ENCODE data around the gene SHISA9. TPM values are rescaled to one million over a fixed set of nuclear protein-coding genes. Genes with fewer than 3 reads are reported as not detected.

The SHISA9 gene
- total and polyA plus RNA-seq, 2 donors from 2014 or later, result 0.95 to 2.8 TPM

- DNase-seq, result no peak
- H3K4me1 ChIP-seq (ENCODE audit: control insufficient read depth in 2 of 3, insufficient read depth in 2 of 3, low read depth in 1 of 3, low read length in 3 of 3), result no peaks in the 10 kb centered on the region
- no peak for FAIRE-seq
- no peaks in the 10 kb centered on the region for H3K9me3 ChIP-seq (ENCODE audit: control insufficient read depth in 2 of 3, insufficient read depth in 1 of 3, low read length in 3 of 3)
- no peak for TF ChIP-seq CTCF (IDR thresholded peaks at IDR 0.05; ENCODE audit: borderline replicate concordance, extremely low read depth, insufficient read depth)
- no peak overlapping the region for H3K27ac ChIP-seq (ENCODE audit: low read depth in 2 of 2, low read length in 2 of 2)
- H3K4me3 ChIP-seq (ENCODE audit: low read length in 3 of 3), result no peak overlapping the region
- H3K27me3 ChIP-seq (ENCODE audit: control insufficient read depth, insufficient read depth, low read length), result no peaks in the 10 kb centered on the region
- intact Hi-C loops (cut with DNase I), result no loop called here
- H3K36me3 ChIP-seq (ENCODE audit: control insufficient read depth in 2 of 3, insufficient read depth in 3 of 3, low read length in 3 of 3), result no peaks in the 10 kb centered on the region
- no peak overlapping the region for H3K9ac ChIP-seq (ENCODE audit: low read length in 3 of 3)
These were observed 253.4 kb downstream of the SHISA9 start for GRCh38 chr16:13154799-13155198.

- no peak for DNase-seq
- no peak overlapping the region for H3K9ac ChIP-seq (ENCODE audit: low read length in 3 of 3)
- H3K27ac ChIP-seq (ENCODE audit: low read depth in 2 of 2, low read length in 2 of 2), result no peak overlapping the region
- H3K4me1 ChIP-seq (ENCODE audit: control insufficient read depth in 2 of 3, insufficient read depth in 2 of 3, low read depth in 1 of 3, low read length in 3 of 3), result no peaks in the 10 kb centered on the region
- H3K27me3 ChIP-seq (ENCODE audit: control insufficient read depth, insufficient read depth, low read length), result no peaks in the 10 kb centered on the region
- intact Hi-C loops (cut with DNase I), result no loop called here
- H3K36me3 ChIP-seq (ENCODE audit: control insufficient read depth in 2 of 3, insufficient read depth in 3 of 3, low read length in 3 of 3), result no peaks in the 10 kb centered on the region
- H3K4me3 ChIP-seq (ENCODE audit: low read length in 3 of 3), result no peak overlapping the region
- no peaks in the 10 kb centered on the region for H3K9me3 ChIP-seq (ENCODE audit: control insufficient read depth in 2 of 3, insufficient read depth in 1 of 3, low read length in 3 of 3)
- no peak for FAIRE-seq
- no peak for TF ChIP-seq CTCF (IDR thresholded peaks at IDR 0.05; ENCODE audit: borderline replicate concordance, extremely low read depth, insufficient read depth)
These were observed 254.0 kb downstream of the SHISA9 start for GRCh38 chr16:13155377-13155776.

- Histone ChIP-seq H3K27me3 (ENCODE audit: control insufficient read depth, insufficient read depth, low read length) (no peaks in the 10 kb centered on the region), H3K27ac (ENCODE audit: low read depth in 2 of 2, low read length in 2 of 2) (no peak overlapping the region), H3K9me3 (ENCODE audit: control insufficient read depth in 2 of 3, insufficient read depth in 1 of 3, low read length in 3 of 3) (no peaks in the 10 kb centered on the region), H3K4me3 (ENCODE audit: low read length in 3 of 3) (no peak overlapping the region), H3K4me1 (ENCODE audit: control insufficient read depth in 2 of 3, insufficient read depth in 2 of 3, low read depth in 1 of 3, low read length in 3 of 3) (no peaks in the 10 kb centered on the region), H3K36me3 (ENCODE audit: control insufficient read depth in 2 of 3, insufficient read depth in 3 of 3, low read length in 3 of 3) (no peaks in the 10 kb centered on the region), H3K9ac (ENCODE audit: low read length in 3 of 3) (no peak overlapping the region)
- DNase-seq (no peak), FAIRE-seq (no peak)
- intact Hi-C loops (cut with DNase I), result no loop called here
- TF ChIP-seq CTCF (IDR thresholded peaks at IDR 0.05; ENCODE audit: borderline replicate concordance, extremely low read depth, insufficient read depth), result no peak
These were observed 254.4 kb downstream of the SHISA9 start for GRCh38 chr16:13155780-13156179.

GRCh38 chr16:13157082-13157481, 255.7 kb downstream of the SHISA9 start:
- no peak overlapping the region for H3K9ac ChIP-seq (ENCODE audit: low read length in 3 of 3)
- no peak overlapping the region for H3K4me3 ChIP-seq (ENCODE audit: low read length in 3 of 3)
- DNase-seq (no peak), FAIRE-seq (no peak)
- no peaks in the 10 kb centered on the region for H3K27me3 ChIP-seq (ENCODE audit: control insufficient read depth, insufficient read depth, low read length)
- no peak for TF ChIP-seq CTCF (IDR thresholded peaks at IDR 0.05; ENCODE audit: borderline replicate concordance, extremely low read depth, insufficient read depth)
- no peak overlapping the region for H3K27ac ChIP-seq (ENCODE audit: low read depth in 2 of 2, low read length in 2 of 2)
- no peaks in the 10 kb centered on the region for H3K4me1 ChIP-seq (ENCODE audit: control insufficient read depth in 2 of 3, insufficient read depth in 2 of 3, low read depth in 1 of 3, low read length in 3 of 3)
- H3K36me3 ChIP-seq (ENCODE audit: control insufficient read depth in 2 of 3, insufficient read depth in 3 of 3, low read length in 3 of 3), result no peaks in the 10 kb centered on the region
- no peaks in the 10 kb centered on the region for H3K9me3 ChIP-seq (ENCODE audit: control insufficient read depth in 2 of 3, insufficient read depth in 1 of 3, low read length in 3 of 3)
- intact Hi-C loops (cut with DNase I), result no loop called here

Measured in kidney (tissue), 14 donors.